Measurements from ENCODE around the gene RIC3.

RIC3 gene

GRCh38 chr11:8068605-8069221 is 100.1 kb downstream of the RIC3 start:
- no peaks in the 10 kb centered on the region for H3F3A ChIP-seq (ENCODE audit: control insufficient read depth, insufficient read depth)
- H3K27ac ChIP-seq (ENCODE audit: low read depth, low read length): no peak overlapping the region
- peaks cover 6% of the 10 kb centered on the region for H3K4me1 ChIP-seq (ENCODE audit: control insufficient read depth, low read length)
- H3K9me3 ChIP-seq (ENCODE audit: control insufficient read depth, insufficient read depth, low read length): no peaks in the 10 kb centered on the region
- no peaks in the 10 kb centered on the region for H3K9me2 ChIP-seq (replicated peaks; ENCODE audit: control insufficient read depth, low read length)
- no peaks in the 10 kb centered on the region for H4K20me1 ChIP-seq (ENCODE audit: control insufficient read depth, insufficient read depth, low read depth, low read length)
- H3K36me3 ChIP-seq (ENCODE audit: control insufficient read depth, low read length): no peaks in the 10 kb centered on the region
- no peak overlapping the region for H3K4me3 ChIP-seq (ENCODE audit: low read length)
- TF ChIP-seq EZH2phosphoT487 (IDR thresholded peaks at IDR 0.05; ENCODE audit: borderline replicate concordance, low read length) (no peak), CTCF (IDR thresholded peaks at IDR 0.05; ENCODE audit: low read depth, low read length, poor library complexity, severe bottlenecking) (no peak)
- no peaks in the 10 kb centered on the region for H3K79me2 ChIP-seq (ENCODE audit: control insufficient read depth, low read length)
- H3K27me3 ChIP-seq (ENCODE audit: control insufficient read depth, low read length): peaks cover 7% of the 10 kb centered on the region; the same call in 1 of the 2 replicates
- H3K4me2 ChIP-seq (ENCODE audit: low read length): no peak overlapping the region

GRCh38 chr11:8067929-8068575 is 100.8 kb downstream of the RIC3 start:
- no peak for TF ChIP-seq CTCF (IDR thresholded peaks at IDR 0.05; ENCODE audit: low read depth, low read length, poor library complexity, severe bottlenecking)
- TF ChIP-seq EZH2phosphoT487 (IDR thresholded peaks at IDR 0.05; ENCODE audit: borderline replicate concordance, low read length): no peak
- Histone ChIP-seq H3K79me2 (ENCODE audit: control insufficient read depth, low read length) (no peaks in the 10 kb centered on the region), H3K4me3 (ENCODE audit: low read length) (no peak overlapping the region), H3K36me3 (ENCODE audit: control insufficient read depth, low read length) (no peaks in the 10 kb centered on the region), H3K4me1 (ENCODE audit: control insufficient read depth, low read length) (peaks cover 6% of the 10 kb centered on the region), H3K9me3 (ENCODE audit: control insufficient read depth, insufficient read depth, low read length) (no peaks in the 10 kb centered on the region), H4K20me1 (ENCODE audit: control insufficient read depth, insufficient read depth, low read depth, low read length) (no peaks in the 10 kb centered on the region), H3K4me2 (ENCODE audit: low read length) (no peak overlapping the region), H3K9me2 (replicated peaks; ENCODE audit: control insufficient read depth, low read length) (no peaks in the 10 kb centered on the region), H3F3A (ENCODE audit: control insufficient read depth, insufficient read depth) (no peaks in the 10 kb centered on the region), H3K27ac (ENCODE audit: low read depth, low read length) (no peak overlapping the region), H3K27me3 (ENCODE audit: control insufficient read depth, low read length) (peaks cover 5% of the 10 kb centered on the region; the same call in 1 of the 2 replicates)

- Histone ChIP-seq H3K4me2 (ENCODE audit: low read length) (no peak overlapping the region), H3K79me2 (ENCODE audit: control insufficient read depth, low read length) (no peaks in the 10 kb centered on the region), H3K36me3 (ENCODE audit: control insufficient read depth, low read length) (no peaks in the 10 kb centered on the region), H4K20me1 (ENCODE audit: control insufficient read depth, insufficient read depth, low read depth, low read length) (no peaks in the 10 kb centered on the region), H3K4me1 (ENCODE audit: control insufficient read depth, low read length) (peaks cover 6% of the 10 kb centered on the region), H3K9me2 (replicated peaks; ENCODE audit: control insufficient read depth, low read length) (no peaks in the 10 kb centered on the region), H3K27ac (ENCODE audit: low read depth, low read length) (no peak overlapping the region), H3K27me3 (ENCODE audit: control insufficient read depth, low read length) (peaks cover 5% of the 10 kb centered on the region; the same call in 1 of the 2 replicates), H3K9me3 (ENCODE audit: control insufficient read depth, insufficient read depth, low read length) (no peaks in the 10 kb centered on the region), H3K4me3 (ENCODE audit: low read length) (no peak overlapping the region), H3F3A (ENCODE audit: control insufficient read depth, insufficient read depth) (no peaks in the 10 kb centered on the region)
- TF ChIP-seq CTCF (IDR thresholded peaks at IDR 0.05; ENCODE audit: low read depth, low read length, poor library complexity, severe bottlenecking) (no peak), EZH2phosphoT487 (IDR thresholded peaks at IDR 0.05; ENCODE audit: borderline replicate concordance, low read length) (no peak)
Measured at GRCh38 chr11:8067567-8067928, 101.3 kb downstream of the RIC3 start.

Measured in DOHH2 (cell line).